ENCODE data around the gene IGSF21. TPM values are rescaled to one million over a fixed set of nuclear protein-coding genes. Genes with fewer than 3 reads are reported as not detected.

The IGSF21 gene
- total RNA-seq, 1 donor from 2014 or later: 1.8 TPM

- no peak for ATAC-seq
- intact Hi-C loops (cut with DNase I): no loop called here
- H3K4me1 ChIP-seq: no peaks in the 10 kb centered on the region
- no peak for DNase-seq
- no peak overlapping the region for H3K27ac ChIP-seq
- peaks cover 11% of the 10 kb centered on the region for H3K27me3 ChIP-seq (ENCODE audit: low read depth)
- no peak for TF ChIP-seq CTCF (IDR thresholded peaks at IDR 0.05)
- no peaks in the 10 kb centered on the region for H3K36me3 ChIP-seq
- no peak overlapping the region for H3K4me3 ChIP-seq
- no peaks in the 10 kb centered on the region for H3K9me3 ChIP-seq
Observed at GRCh38 chr1:18288722-18289121, 181.1 kb downstream of the IGSF21 start.

- intact Hi-C loops (cut with DNase I): no loop called here
- no peak overlapping the region for H3K4me3 ChIP-seq
- H3K27me3 ChIP-seq (ENCODE audit: low read depth): peaks cover 14% of the 10 kb centered on the region
- no peaks in the 10 kb centered on the region for H3K36me3 ChIP-seq
- no peak for DNase-seq
- no peaks in the 10 kb centered on the region for H3K4me1 ChIP-seq
- TF ChIP-seq CTCF (IDR thresholded peaks at IDR 0.05): no peak
- ATAC-seq: no peak
- H3K27ac ChIP-seq: no peak overlapping the region
- no peaks in the 10 kb centered on the region for H3K9me3 ChIP-seq
Observed at GRCh38 chr1:18289597-18289996, 182.0 kb downstream of the IGSF21 start.

GRCh38 chr1:18290740-18291412, 183.3 kb downstream of the IGSF21 start:
- DNase-seq (no peak), ATAC-seq (no peak)
- intact Hi-C loops (cut with DNase I): no loop called here
- Histone ChIP-seq H3K27me3 (ENCODE audit: low read depth) (peaks cover 18% of the 10 kb centered on the region), H3K36me3 (no peaks in the 10 kb centered on the region), H3K27ac (no peak overlapping the region), H3K9me3 (no peaks in the 10 kb centered on the region), H3K4me3 (no peak overlapping the region), H3K4me1 (no peaks in the 10 kb centered on the region)
- no peak for TF ChIP-seq CTCF (IDR thresholded peaks at IDR 0.05)

- Histone ChIP-seq H3K4me3 (no peak overlapping the region), H3K9me3 (no peaks in the 10 kb centered on the region), H3K36me3 (no peaks in the 10 kb centered on the region), H3K27ac (no peak overlapping the region), H3K27me3 (ENCODE audit: low read depth) (peaks cover 18% of the 10 kb centered on the region), H3K4me1 (no peaks in the 10 kb centered on the region)
- intact Hi-C loops (cut with DNase I): no loop called here
- DNase-seq: no peak
- ATAC-seq: no peak
- TF ChIP-seq CTCF (IDR thresholded peaks at IDR 0.05): no peak
Observed at GRCh38 chr1:18292531-18292930, 184.9 kb downstream of the IGSF21 start.

- H3K36me3 ChIP-seq: no peaks in the 10 kb centered on the region
- no peak for DNase-seq
- H3K9me3 ChIP-seq: no peaks in the 10 kb centered on the region
- TF ChIP-seq CTCF (IDR thresholded peaks at IDR 0.05): no peak
- H3K4me3 ChIP-seq: no peak overlapping the region
- peaks cover 25% of the 10 kb centered on the region for H3K27me3 ChIP-seq (ENCODE audit: low read depth)
- no peaks in the 10 kb centered on the region for H3K4me1 ChIP-seq
- intact Hi-C loops (cut with DNase I): no loop called here
- H3K27ac ChIP-seq: no peak overlapping the region
- ATAC-seq: no peak
Observed at GRCh38 chr1:18293291-18293690, 185.7 kb downstream of the IGSF21 start.
